NB4 (cell line): ENCODE data around the gene IGF1R.

Source experiments
- DNase-seq: peaks from one replicate; pipeline ENCODE4 v3.0.0; 2010; ENCODE audit warnings: low read depth
- H3K4me3 ChIP-seq: one replicate; pipeline ENCODE4 v1.5.1; 2011; ENCODE audit warnings: mild to moderate bottlenecking, low read depth, low read length, moderate library complexity
- MYC ChIP-seq: IDR thresholded peaks from 2 replicates; pipeline ENCODE4 v1.6.1; 2011; ENCODE audit warnings: low read depth, low read length
- POLR2A ChIP-seq: IDR thresholded peaks from 2 replicates; pipeline ENCODE4 v1.6.1; 2011; ENCODE audit warnings: mild to moderate bottlenecking; ENCODE audit not compliant: insufficient read length; ENCODE audit errors: extremely low read depth
- TF ChIP-seq, protein P1 (sequence below): IDR thresholded peaks from 2 replicates; pipeline ENCODE4 v1.6.1; 2011; ENCODE audit warnings: low read depth, low read length
- TF ChIP-seq, protein P2 (sequence below): IDR thresholded peaks from one replicate; pipeline ENCODE4 v1.5.1; 2012; ENCODE audit warnings: low read depth, low read length

IGF1R gene

DNA sequence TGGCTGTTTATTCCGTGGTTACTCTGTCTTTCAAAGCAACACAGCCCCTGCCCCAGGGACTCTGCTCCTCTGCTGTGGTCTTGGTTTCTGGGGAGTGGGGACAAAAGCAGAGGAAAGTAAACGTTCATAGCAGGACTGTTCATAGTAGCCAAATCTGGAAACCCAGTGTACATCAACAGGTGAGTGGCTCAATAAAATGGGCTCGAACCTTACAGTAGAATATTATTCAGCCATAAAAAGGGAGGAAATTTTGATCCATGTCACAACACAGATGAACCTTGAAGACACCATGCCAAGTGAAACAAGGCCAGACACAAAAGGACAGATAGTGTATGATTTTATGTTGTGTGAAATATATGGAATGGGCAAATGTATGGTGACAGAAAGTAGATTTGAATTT lies 269.1 kb downstream of the IGF1R start:
- TF ChIP-seq, protein P1, sequence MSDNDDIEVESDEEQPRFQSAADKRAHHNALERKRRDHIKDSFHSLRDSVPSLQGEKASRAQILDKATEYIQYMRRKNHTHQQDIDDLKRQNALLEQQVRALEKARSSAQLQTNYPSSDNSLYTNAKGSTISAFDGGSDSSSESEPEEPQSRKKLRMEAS, result no peak
- no peak for TF ChIP-seq MYC
- TF ChIP-seq POLR2A, result no peak
- TF ChIP-seq, protein P2, sequence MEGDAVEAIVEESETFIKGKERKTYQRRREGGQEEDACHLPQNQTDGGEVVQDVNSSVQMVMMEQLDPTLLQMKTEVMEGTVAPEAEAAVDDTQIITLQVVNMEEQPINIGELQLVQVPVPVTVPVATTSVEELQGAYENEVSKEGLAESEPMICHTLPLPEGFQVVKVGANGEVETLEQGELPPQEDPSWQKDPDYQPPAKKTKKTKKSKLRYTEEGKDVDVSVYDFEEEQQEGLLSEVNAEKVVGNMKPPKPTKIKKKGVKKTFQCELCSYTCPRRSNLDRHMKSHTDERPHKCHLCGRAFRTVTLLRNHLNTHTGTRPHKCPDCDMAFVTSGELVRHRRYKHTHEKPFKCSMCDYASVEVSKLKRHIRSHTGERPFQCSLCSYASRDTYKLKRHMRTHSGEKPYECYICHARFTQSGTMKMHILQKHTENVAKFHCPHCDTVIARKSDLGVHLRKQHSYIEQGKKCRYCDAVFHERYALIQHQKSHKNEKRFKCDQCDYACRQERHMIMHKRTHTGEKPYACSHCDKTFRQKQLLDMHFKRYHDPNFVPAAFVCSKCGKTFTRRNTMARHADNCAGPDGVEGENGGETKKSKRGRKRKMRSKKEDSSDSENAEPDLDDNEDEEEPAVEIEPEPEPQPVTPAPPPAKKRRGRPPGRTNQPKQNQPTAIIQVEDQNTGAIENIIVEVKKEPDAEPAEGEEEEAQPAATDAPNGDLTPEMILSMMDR, result no peak

DNA sequence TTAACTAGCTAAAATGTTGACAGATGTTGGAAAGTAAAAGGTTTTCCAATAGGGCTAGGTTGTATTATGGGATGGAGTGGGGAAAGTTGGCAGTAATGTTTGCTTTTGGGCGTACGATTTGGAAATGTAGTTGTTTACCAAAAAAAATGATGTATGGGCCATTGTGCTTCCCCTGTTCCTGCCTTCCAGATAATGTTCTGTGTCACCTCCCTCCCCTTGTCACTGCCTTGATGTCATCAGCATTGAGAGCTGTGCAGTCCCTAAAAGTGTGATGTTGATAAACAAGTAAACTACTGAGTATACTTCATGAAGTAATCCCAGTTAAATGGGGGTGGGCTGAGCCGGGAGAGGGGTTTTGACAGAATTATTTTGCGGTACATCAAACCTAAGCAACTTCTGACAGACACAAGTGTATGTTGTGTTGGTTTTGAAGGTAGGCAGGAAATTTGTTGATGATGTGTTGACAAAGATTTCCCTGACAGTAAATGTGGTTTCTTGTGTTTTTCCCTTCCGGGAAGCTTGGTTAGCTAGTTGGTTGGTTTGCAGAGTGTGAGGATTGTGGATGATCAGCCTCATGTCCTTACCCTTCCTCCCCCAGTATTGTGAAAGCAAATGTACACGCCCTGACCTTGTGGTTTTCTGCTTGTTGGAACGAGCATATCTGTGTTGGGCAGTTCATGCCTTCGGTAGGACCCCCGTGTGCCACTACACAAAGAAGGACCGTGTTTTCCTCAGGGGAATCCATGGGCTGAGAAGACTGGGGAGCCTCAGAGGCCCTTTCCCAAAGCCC lies 271.9 kb downstream of the IGF1R start:
- TF ChIP-seq, protein P1, result no peak
- TF ChIP-seq MYC (no peak), POLR2A (no peak)
- TF ChIP-seq, protein P2, result no peak
- H3K4me3 ChIP-seq, result no peak overlapping the region
- peak; percentile 70 for DNase-seq

More for the DNA sequence above, 269.1 kb downstream of the IGF1R start:
- DNase-seq, result no peak
- no peak overlapping the region for H3K4me3 ChIP-seq

DNA sequence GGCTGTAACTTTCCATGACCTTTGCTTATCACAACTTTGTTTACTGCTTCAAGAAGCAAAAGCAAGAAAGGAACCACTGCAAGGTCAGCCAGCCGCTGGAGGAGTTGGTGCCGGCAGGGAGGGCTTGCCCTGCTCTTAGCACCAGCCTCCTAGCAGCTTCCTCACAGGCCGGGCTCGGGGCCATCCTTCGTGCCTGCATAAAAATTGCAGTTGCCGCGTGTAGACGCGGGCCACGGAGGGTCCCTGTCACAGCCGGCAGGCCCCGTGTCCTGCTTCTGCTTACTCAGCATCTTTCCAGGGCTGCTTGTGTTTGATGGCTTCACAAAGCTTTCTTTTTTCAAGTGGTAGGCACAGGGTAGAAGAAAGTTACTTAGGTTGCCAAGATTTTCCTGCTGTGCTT lies 274.8 kb downstream of the IGF1R start:
- no peak overlapping the region for H3K4me3 ChIP-seq
- TF ChIP-seq, protein P1, result no peak
- no peak for TF ChIP-seq POLR2A
- no peak for TF ChIP-seq MYC
- TF ChIP-seq, protein P2, result no peak
- DNase-seq, result no peak

DNA sequence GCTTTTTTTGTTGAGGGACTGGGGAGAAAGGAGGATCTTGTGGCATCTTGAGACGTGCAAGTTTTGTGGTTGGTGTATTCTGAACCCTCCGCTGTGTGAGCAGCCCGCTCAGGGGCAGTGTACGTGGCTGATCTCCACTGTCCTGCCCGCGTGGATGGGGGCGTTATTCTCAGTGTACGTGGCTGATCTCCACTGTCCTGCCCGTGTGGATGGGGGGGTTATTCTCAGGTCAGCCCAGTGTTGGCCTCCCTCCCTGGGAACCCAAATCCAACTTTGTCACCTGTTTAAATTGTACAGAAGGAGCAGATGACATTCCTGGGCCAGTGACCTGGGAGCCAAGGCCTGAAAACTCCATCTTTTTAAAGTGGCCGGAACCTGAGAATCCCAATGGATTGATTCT lies 275.2 kb downstream of the IGF1R start:
- no peak for DNase-seq
- TF ChIP-seq MYC, result no peak
- TF ChIP-seq, protein P2, result no peak
- no peak for TF ChIP-seq POLR2A
- TF ChIP-seq, protein P1, result no peak
- no peak overlapping the region for H3K4me3 ChIP-seq

DNA sequence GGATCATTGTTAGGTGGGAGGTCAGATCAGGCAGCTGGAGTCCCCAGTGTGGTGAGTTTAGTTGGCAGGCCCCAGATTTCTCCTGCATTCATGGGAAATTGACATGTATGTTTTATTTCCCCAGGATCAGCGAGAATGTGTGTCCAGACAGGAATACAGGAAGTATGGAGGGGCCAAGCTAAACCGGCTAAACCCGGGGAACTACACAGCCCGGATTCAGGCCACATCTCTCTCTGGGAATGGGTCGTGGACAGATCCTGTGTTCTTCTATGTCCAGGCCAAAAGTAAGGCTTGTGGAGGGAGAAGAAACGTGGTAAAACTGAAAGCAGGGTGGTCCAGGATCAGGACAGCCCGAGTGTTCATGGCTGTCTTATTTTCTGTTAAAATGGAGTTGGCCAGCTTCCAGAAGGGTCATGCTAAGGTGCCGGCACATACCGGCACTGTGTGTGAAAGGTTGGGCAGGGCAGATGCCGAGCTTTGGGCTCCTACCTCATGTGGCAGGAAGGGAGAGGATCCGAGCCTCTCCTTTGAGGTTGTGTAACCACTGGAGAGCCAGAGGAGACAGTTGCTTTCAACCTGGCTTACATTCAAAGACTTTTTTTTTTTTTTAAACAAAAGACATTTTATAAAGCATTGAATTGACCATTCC lies 276.2 kb downstream of the IGF1R start:
- DNase-seq, result no peak
- TF ChIP-seq, protein P2, result no peak
- TF ChIP-seq POLR2A, result no peak
- H3K4me3 ChIP-seq, result no peak overlapping the region
